ENCODE data around the gene ASS1.

ASS1 gene

DNA sequence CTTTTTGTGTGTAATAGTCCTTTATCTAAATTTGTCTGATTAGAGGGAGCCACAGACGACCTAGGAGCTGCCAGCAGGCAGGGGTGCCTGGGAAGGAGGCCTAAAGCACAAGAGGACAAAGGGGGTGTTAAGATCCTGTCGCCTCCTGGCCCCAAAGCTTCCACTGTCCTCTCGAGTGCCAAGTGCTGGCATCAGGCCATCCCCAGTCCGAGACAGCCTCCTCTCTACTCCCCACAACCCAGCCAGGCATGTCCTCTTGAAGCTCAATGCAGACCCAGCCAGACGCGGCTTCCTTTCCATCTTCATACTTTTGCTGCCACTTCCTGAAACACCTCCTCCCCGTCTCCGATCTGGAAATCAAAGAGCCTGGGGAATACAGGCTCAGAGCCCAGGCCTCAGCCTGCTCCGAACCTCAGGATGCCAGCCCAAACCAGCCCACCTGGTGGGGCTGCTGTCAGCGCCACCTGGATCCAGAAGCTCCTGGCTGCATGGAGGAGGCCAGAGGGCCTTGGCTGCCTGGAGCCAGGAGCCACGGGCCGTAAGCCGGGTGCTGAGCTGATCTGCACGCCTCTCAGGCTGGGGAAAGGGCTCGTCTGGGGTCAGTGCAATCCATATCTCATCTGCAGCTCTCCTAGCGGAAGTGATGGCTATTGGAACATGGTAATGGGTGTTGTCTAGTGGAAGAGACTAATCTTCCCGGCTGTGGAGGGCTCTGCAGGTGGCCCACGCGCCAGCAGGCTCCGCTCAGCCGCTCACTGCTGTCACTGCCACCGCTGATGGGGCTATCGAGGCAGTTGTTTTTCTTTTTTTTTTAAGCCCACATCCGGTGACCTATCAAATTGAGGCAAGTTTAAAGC, 74.4 kb downstream of the ASS1 start:
- Histone ChIP-seq H3K4me1 (ENCODE audit: insufficient read depth, low read length) (no peaks in the 10 kb centered on the region), H3K27ac (ENCODE audit: low read length) (no peak overlapping the region), H2AFZ (ENCODE audit: low read depth, low read length) (no peak overlapping the region), H3K9me3 (ENCODE audit: insufficient read depth, low read length, severe bottlenecking) (no peaks in the 10 kb centered on the region), H3K79me2 (ENCODE audit: insufficient read depth, low read length) (no peaks in the 10 kb centered on the region), H3K4me3 (ENCODE audit: low read depth in 1 of 2, low read length in 2 of 2) (no peak overlapping the region), H4K20me1 (ENCODE audit: insufficient read depth, low read length) (no peaks in the 10 kb centered on the region), H3K27me3 (ENCODE audit: insufficient read depth, low read length, poor library complexity) (no peaks in the 10 kb centered on the region), H3K4me2 (ENCODE audit: insufficient read depth, low read length) (no peak overlapping the region), H3K36me3 (ENCODE audit: insufficient read depth, low read length) (no peaks in the 10 kb centered on the region), H3K9ac (ENCODE audit: low read depth, low read length) (no peak overlapping the region)
- no peak for TF ChIP-seq EZH2 (IDR thresholded peaks at IDR 0.05; ENCODE audit: borderline replicate concordance, low read depth, low read length, severe bottlenecking)
- TF ChIP-seq, protein P1, sequence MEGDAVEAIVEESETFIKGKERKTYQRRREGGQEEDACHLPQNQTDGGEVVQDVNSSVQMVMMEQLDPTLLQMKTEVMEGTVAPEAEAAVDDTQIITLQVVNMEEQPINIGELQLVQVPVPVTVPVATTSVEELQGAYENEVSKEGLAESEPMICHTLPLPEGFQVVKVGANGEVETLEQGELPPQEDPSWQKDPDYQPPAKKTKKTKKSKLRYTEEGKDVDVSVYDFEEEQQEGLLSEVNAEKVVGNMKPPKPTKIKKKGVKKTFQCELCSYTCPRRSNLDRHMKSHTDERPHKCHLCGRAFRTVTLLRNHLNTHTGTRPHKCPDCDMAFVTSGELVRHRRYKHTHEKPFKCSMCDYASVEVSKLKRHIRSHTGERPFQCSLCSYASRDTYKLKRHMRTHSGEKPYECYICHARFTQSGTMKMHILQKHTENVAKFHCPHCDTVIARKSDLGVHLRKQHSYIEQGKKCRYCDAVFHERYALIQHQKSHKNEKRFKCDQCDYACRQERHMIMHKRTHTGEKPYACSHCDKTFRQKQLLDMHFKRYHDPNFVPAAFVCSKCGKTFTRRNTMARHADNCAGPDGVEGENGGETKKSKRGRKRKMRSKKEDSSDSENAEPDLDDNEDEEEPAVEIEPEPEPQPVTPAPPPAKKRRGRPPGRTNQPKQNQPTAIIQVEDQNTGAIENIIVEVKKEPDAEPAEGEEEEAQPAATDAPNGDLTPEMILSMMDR (IDR thresholded peaks at IDR 0.05; ENCODE audit: borderline replicate concordance, extremely low read depth, low read length, poor library complexity, severe bottlenecking), result no peak
- ATAC-seq (ENCODE audit: insufficient read depth, low read depth), result no peak
- DNase-seq, result no peak

DNA sequence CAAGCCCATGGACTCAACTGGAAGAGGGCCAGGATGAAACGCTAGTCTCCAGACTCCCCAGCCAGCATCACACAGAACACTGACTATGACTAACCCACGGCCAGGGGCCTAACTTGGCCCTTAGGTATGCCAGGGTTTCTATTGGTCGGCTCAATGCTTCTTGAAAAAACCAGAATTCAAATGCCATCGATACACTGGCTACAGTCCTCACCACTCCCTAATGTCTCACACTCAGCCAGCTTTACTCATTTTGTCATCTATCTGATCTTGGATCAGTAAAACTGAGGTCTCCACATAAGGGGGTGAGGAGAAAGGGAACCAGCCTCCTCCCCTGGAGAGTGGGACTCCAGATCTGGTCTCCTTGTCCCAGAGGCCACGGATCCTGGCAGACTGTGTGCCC, 75.2 kb downstream of the ASS1 start:
- no peaks in the 10 kb centered on the region for H3K4me1 ChIP-seq (ENCODE audit: insufficient read depth, low read length)
- no peak overlapping the region for H3K9ac ChIP-seq (ENCODE audit: low read depth, low read length)
- H3K36me3 ChIP-seq (ENCODE audit: insufficient read depth, low read length), result no peaks in the 10 kb centered on the region
- no peak for TF ChIP-seq EZH2 (IDR thresholded peaks at IDR 0.05; ENCODE audit: borderline replicate concordance, low read depth, low read length, severe bottlenecking)
- TF ChIP-seq, protein P1 (IDR thresholded peaks at IDR 0.05; ENCODE audit: borderline replicate concordance, extremely low read depth, low read length, poor library complexity, severe bottlenecking), result no peak
- DNase-seq, result no peak
- no peak overlapping the region for H2AFZ ChIP-seq (ENCODE audit: low read depth, low read length)
- ATAC-seq (ENCODE audit: insufficient read depth, low read depth), result no peak
- no peak overlapping the region for H3K4me2 ChIP-seq (ENCODE audit: insufficient read depth, low read length)
- no peaks in the 10 kb centered on the region for H3K9me3 ChIP-seq (ENCODE audit: insufficient read depth, low read length, severe bottlenecking)
- H4K20me1 ChIP-seq (ENCODE audit: insufficient read depth, low read length), result no peaks in the 10 kb centered on the region
- no peak overlapping the region for H3K27ac ChIP-seq (ENCODE audit: low read length)
- H3K79me2 ChIP-seq (ENCODE audit: insufficient read depth, low read length), result no peaks in the 10 kb centered on the region
- no peak overlapping the region for H3K4me3 ChIP-seq (ENCODE audit: low read depth in 1 of 2, low read length in 2 of 2)
- H3K27me3 ChIP-seq (ENCODE audit: insufficient read depth, low read length, poor library complexity), result no peaks in the 10 kb centered on the region

DNA sequence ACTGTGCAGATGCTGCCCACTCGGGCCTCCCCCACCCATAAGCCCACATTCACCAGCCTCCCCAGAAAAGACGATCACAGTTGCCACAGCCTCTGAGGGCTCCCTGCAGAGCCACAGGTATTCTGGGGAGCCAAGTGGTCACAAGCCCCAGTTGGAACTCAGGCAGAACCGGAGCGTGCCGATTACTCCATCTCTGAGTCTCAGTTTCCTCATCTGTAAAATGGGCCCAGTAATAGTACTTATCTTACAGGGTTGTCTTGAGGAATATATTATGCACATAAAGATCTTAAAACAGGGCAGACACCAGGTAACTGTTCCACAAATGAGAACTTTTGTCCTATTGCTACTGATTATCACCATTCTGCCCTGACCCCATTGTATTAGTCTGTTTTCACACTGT, 77.0 kb downstream of the ASS1 start:
- ATAC-seq (ENCODE audit: insufficient read depth, low read depth) (no peak), DNase-seq (no peak)
- Histone ChIP-seq H3K4me2 (ENCODE audit: insufficient read depth, low read length) (no peak overlapping the region), H3K9ac (ENCODE audit: low read depth, low read length) (no peak overlapping the region), H2AFZ (ENCODE audit: low read depth, low read length) (no peak overlapping the region), H3K79me2 (ENCODE audit: insufficient read depth, low read length) (no peaks in the 10 kb centered on the region), H3K4me1 (ENCODE audit: insufficient read depth, low read length) (no peaks in the 10 kb centered on the region), H3K9me3 (ENCODE audit: insufficient read depth, low read length, severe bottlenecking) (no peaks in the 10 kb centered on the region), H3K36me3 (ENCODE audit: insufficient read depth, low read length) (no peaks in the 10 kb centered on the region), H3K27me3 (ENCODE audit: insufficient read depth, low read length, poor library complexity) (no peaks in the 10 kb centered on the region), H4K20me1 (ENCODE audit: insufficient read depth, low read length) (no peaks in the 10 kb centered on the region), H3K27ac (ENCODE audit: low read length) (no peak overlapping the region), H3K4me3 (ENCODE audit: low read depth in 1 of 2, low read length in 2 of 2) (no peak overlapping the region)
- TF ChIP-seq, protein P1 (IDR thresholded peaks at IDR 0.05; ENCODE audit: borderline replicate concordance, extremely low read depth, low read length, poor library complexity, severe bottlenecking), result no peak
- TF ChIP-seq EZH2 (IDR thresholded peaks at IDR 0.05; ENCODE audit: borderline replicate concordance, low read depth, low read length, severe bottlenecking), result no peak
